Colonic mucosa (tissue), 4 donors: Measurements from ENCODE around the gene UGT1A10. TPM values are rescaled to one million over a fixed set of nuclear protein-coding genes. Genes with fewer than 3 reads are reported as not detected.

Experiments used
- DNase-seq: peaks from one replicate; pipeline ENCODE4 v3.0.0-alpha.2; 2020
- H3K27ac ChIP-seq: fragments of 200-600 bp; one replicate; pipeline ENCODE4 v1.8.0; 2021
- H3K27me3 ChIP-seq: fragments of 200-600 bp; one replicate; pipeline ENCODE4 v1.8.0; 2021
- H3K36me3 ChIP-seq: fragments of 200-600 bp; one replicate; pipeline ENCODE4 v1.8.0; 2021
- H3K4me1 ChIP-seq: fragments of 200-600 bp; one replicate; pipeline ENCODE4 v1.8.0; 2021; ENCODE audit warnings: mild to moderate bottlenecking
- H3K4me3 ChIP-seq: fragments of 200-600 bp; one replicate; pipeline ENCODE4 v1.8.0; 2021
- H3K9ac ChIP-seq, 2 donors: one replicate each; pipeline ENCODE4 v1.7.0; 2013; ENCODE audit warnings: control low read depth in 2 of 2, low read depth in 2 of 2, low read length in 2 of 2
- H3K9me3 ChIP-seq: fragments of 200-600 bp; one replicate; pipeline ENCODE4 v1.8.0; 2021
- intact Hi-C: fragments of 100-400 bp; cut with DNase I; formaldehyde crosslinking; loops from one replicate; pipeline ENCODE4 v1.14.1; 2022
- total RNA-seq, 2 donors: library from RNA; stranded (reverse); fragmentation: NEBNext Ultra II Directional in 1 of 2; extraction: Animal tissue kit (Norgen Biotek cat#: 25700) in 1 of 2; gene quantifications; one replicate each; pipeline ENCODE4 v1.2.1, GENCODE V29; 2021
- TF ChIP-seq, protein P1 (sequence below): fragments of 200-600 bp; IDR thresholded peaks from one replicate; pipeline ENCODE4 v1.8.0; 2022; ENCODE audit warnings: antibody characterized with exemption, mild to moderate bottlenecking
- donor health status: healthy.
- donor health status: DM: no; HTN: no; CAD: no.
- donor health status: DM: no; HTN: no; CAD: no.

UGT1A10 gene
- total RNA-seq, 2 donors from 2014 or later = 45.2 to 82.9 TPM

- Histone ChIP-seq H3K9ac (no peak overlapping the region), H3K27ac (no peak overlapping the region)
Observed at GRCh38 chr2:233673896-233674295, 37.6 kb downstream of the UGT1A10 start.

GRCh38 chr2:233674314-233674713 lies 38.1 kb downstream of the UGT1A10 start:
- no peaks in the 10 kb centered on the region for H3K9me3 ChIP-seq
- H3K4me3 ChIP-seq = no peak overlapping the region
- intact Hi-C loops = no loop called here
- no peak for DNase-seq
- H3K9ac ChIP-seq = no peak overlapping the region
- H3K27ac ChIP-seq = no peak overlapping the region
- H3K4me1 ChIP-seq = no peaks in the 10 kb centered on the region
- no peaks in the 10 kb centered on the region for H3K27me3 ChIP-seq
- TF ChIP-seq, protein P1, sequence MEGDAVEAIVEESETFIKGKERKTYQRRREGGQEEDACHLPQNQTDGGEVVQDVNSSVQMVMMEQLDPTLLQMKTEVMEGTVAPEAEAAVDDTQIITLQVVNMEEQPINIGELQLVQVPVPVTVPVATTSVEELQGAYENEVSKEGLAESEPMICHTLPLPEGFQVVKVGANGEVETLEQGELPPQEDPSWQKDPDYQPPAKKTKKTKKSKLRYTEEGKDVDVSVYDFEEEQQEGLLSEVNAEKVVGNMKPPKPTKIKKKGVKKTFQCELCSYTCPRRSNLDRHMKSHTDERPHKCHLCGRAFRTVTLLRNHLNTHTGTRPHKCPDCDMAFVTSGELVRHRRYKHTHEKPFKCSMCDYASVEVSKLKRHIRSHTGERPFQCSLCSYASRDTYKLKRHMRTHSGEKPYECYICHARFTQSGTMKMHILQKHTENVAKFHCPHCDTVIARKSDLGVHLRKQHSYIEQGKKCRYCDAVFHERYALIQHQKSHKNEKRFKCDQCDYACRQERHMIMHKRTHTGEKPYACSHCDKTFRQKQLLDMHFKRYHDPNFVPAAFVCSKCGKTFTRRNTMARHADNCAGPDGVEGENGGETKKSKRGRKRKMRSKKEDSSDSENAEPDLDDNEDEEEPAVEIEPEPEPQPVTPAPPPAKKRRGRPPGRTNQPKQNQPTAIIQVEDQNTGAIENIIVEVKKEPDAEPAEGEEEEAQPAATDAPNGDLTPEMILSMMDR = no peak
- H3K36me3 ChIP-seq = no peaks in the 10 kb centered on the region

More at GRCh38 chr2:233673896-233674295, 37.6 kb downstream of the UGT1A10 start:
- TF ChIP-seq, protein P1 = no peak
- Histone ChIP-seq H3K9me3 (no peaks in the 10 kb centered on the region), H3K4me3 (no peak overlapping the region), H3K4me1 (no peaks in the 10 kb centered on the region), H3K27me3 (no peaks in the 10 kb centered on the region), H3K36me3 (no peaks in the 10 kb centered on the region)
- no peak for DNase-seq
- intact Hi-C loops = no loop called here

GRCh38 chr2:233674995-233675394 lies 38.7 kb downstream of the UGT1A10 start:
- Histone ChIP-seq H3K9me3 (no peaks in the 10 kb centered on the region), H3K9ac (no peak overlapping the region), H3K27me3 (no peaks in the 10 kb centered on the region), H3K36me3 (no peaks in the 10 kb centered on the region), H3K4me3 (no peak overlapping the region), H3K4me1 (no peaks in the 10 kb centered on the region), H3K27ac (no peak overlapping the region)
- intact Hi-C loops = no loop called here
- DNase-seq = no peak
- TF ChIP-seq, protein P1 = no peak

- intact Hi-C loops = no loop called here
- TF ChIP-seq, protein P1 = no peak
- H3K9ac ChIP-seq = no peak overlapping the region
Observed at GRCh38 chr2:233676046-233676445, 39.8 kb downstream of the UGT1A10 start.

DNA sequence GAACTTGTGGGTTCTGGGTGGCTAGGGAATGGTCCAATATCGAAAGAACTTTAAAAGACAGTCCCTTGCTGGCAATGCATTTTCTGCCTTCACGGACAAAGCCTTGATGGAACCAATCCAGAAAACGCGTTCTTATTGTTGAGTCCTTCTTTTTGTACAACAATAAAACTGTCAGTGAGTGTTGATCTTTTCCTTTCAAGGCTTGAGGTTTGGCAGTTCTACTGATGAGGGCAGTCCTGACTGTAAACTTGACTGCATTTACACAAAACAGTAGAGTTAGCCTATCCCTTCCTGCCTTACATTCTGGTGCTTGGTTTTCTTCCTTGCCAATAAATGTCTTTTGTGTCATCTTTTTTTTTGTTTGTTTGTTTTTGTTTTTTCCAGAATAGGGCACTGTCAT lies 42.9 kb downstream of the UGT1A10 start:
- Histone ChIP-seq H3K27ac (no peak overlapping the region), H3K36me3 (no peaks in the 10 kb centered on the region), H3K4me1 (no peaks in the 10 kb centered on the region), H3K4me3 (no peak overlapping the region), H3K27me3 (no peaks in the 10 kb centered on the region), H3K9me3 (no peaks in the 10 kb centered on the region), H3K9ac (no peak overlapping the region)
- intact Hi-C loops = no loop called here
- DNase-seq = no peak
- TF ChIP-seq, protein P1 = no peak

More at GRCh38 chr2:233676046-233676445, 39.8 kb downstream of the UGT1A10 start:
- DNase-seq = no peak
- Histone ChIP-seq H3K9me3 (no peaks in the 10 kb centered on the region), H3K4me1 (no peaks in the 10 kb centered on the region), H3K4me3 (no peak overlapping the region), H3K27me3 (no peaks in the 10 kb centered on the region), H3K27ac (no peak overlapping the region), H3K36me3 (no peaks in the 10 kb centered on the region)
